Subcutaneous abdominal adipose tissue (tissue), 5 donors: Measurements from ENCODE around the gene NANOS3.

Experiments
- H3K27ac ChIP-seq: one replicate; pipeline ENCODE4 v1.7.0; 2013; ENCODE audit warnings: low read depth, mild to moderate bottlenecking, inconsistent platforms, low read length, moderate library complexity
- H3K27me3 ChIP-seq, 5 donors: one replicate each; pipeline ENCODE4 v1.7.0; 2013; ENCODE audit warnings: low read length in 5 of 5, inconsistent platforms in 1 of 5; ENCODE audit not compliant: control insufficient read depth in 5 of 5, insufficient read depth in 4 of 5
- H3K36me3 ChIP-seq, 5 donors: one replicate each; pipeline ENCODE4 v1.7.0; 2013; ENCODE audit warnings: low read length in 5 of 5; ENCODE audit not compliant: control insufficient read depth in 5 of 5, insufficient read depth in 5 of 5
- H3K4me1 ChIP-seq, 5 donors: one replicate each; pipeline ENCODE4 v1.7.0; 2013; ENCODE audit warnings: low read length in 5 of 5, mild to moderate bottlenecking in 3 of 5, moderate library complexity in 1 of 5; ENCODE audit not compliant: control insufficient read depth in 5 of 5, insufficient read depth in 5 of 5
- H3K4me3 ChIP-seq, 5 donors: one replicate each; pipeline ENCODE4 v1.7.0; 2013; ENCODE audit warnings: low read length in 5 of 5, low read depth in 1 of 5
- H3K9ac ChIP-seq, 5 donors: one replicate each; pipeline ENCODE4 v1.7.0; 2013; ENCODE audit warnings: low read length in 5 of 5, mild to moderate bottlenecking in 4 of 5, moderate library complexity in 3 of 5
- H3K9me3 ChIP-seq, 5 donors: one replicate each; pipeline ENCODE4 v1.7.0; 2013; ENCODE audit warnings: low read length in 5 of 5; ENCODE audit not compliant: control insufficient read depth in 5 of 5
- donor health status: healthy.
- donor health status: healthy.
- donor health status: healthy.
- donor health status: healthy.
- donor health status: healthy.

The NANOS3 gene

GRCh38 chr19:13865571-13866462, 11.1 kb upstream of the NANOS3 start:
- Histone ChIP-seq H3K27me3 (peaks cover 0 to 4% (median 0%) of the 10 kb centered on the region in 5 donors), H3K4me3 (peak overlapping the region; percentile 51 to 69 (median 67)), H3K27ac (no peak overlapping the region), H3K9ac (peak overlapping the region in 4 of 5 donors; percentile 46 to 79 (median 62)), H3K9me3 (no peaks in the 10 kb centered on the region), H3K36me3 (no peaks in the 10 kb centered on the region), H3K4me1 (peaks cover 9 to 31% (median 25%) of the 10 kb centered on the region in 5 donors)

- peak overlapping the region; percentile 51 to 69 (median 67) for H3K4me3 ChIP-seq
- H3K9ac ChIP-seq, result peak overlapping the region in 3 of 5 donors; percentile 46 to 79 (median 70)
- H3K36me3 ChIP-seq, result no peaks in the 10 kb centered on the region
- H3K4me1 ChIP-seq, result peaks cover 5 to 24% (median 17%) of the 10 kb centered on the region in 5 donors
- peaks cover 0 to 4% (median 0%) of the 10 kb centered on the region in 5 donors for H3K27me3 ChIP-seq
- H3K27ac ChIP-seq, result no peak overlapping the region
- no peaks in the 10 kb centered on the region for H3K9me3 ChIP-seq
These were observed 10.4 kb upstream of the NANOS3 start for GRCh38 chr19:13866463-13867046.

DNA sequence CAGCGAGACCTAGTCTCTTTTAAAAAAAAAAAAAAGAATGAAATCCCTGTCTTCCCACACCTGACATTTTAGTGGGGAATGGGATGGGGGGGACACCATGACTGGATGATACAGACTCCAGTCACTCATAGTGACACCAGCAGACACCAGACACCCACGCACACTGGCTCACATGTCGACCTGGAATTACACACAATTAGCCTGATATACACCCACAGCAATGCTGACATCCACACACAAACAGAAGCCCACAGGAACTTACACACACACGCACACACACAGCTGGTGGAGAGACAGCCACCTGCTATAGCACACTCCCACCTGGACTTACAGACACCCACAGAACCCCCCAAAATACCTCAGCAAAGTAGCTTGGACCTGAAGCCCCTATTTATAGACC, 8.3 kb upstream of the NANOS3 start:
- Histone ChIP-seq H3K27ac (no peak overlapping the region), H3K9ac (no peak overlapping the region), H3K27me3 (peaks cover 0 to 2% (median 0%) of the 10 kb centered on the region in 5 donors), H3K9me3 (no peaks in the 10 kb centered on the region), H3K4me1 (peaks cover 0 to 31% (median 16%) of the 10 kb centered on the region in 5 donors), H3K36me3 (no peaks in the 10 kb centered on the region), H3K4me3 (no peak overlapping the region)

GRCh38 chr19:13869281-13869680, 7.7 kb upstream of the NANOS3 start:
- Histone ChIP-seq H3K4me1 (peaks cover 2 to 33% (median 21%) of the 10 kb centered on the region in 5 donors), H3K4me3 (no peak overlapping the region), H3K27me3 (peaks cover 0 to 2% (median 0%) of the 10 kb centered on the region in 5 donors), H3K9me3 (no peaks in the 10 kb centered on the region), H3K9ac (no peak overlapping the region), H3K36me3 (no peaks in the 10 kb centered on the region), H3K27ac (no peak overlapping the region)

GRCh38 chr19:13870873-13871272, 6.1 kb upstream of the NANOS3 start:
- no peaks in the 10 kb centered on the region for H3K36me3 ChIP-seq
- no peak overlapping the region for H3K9ac ChIP-seq
- H3K4me3 ChIP-seq, result no peak overlapping the region
- no peak overlapping the region for H3K27ac ChIP-seq
- peaks cover 2 to 27% (median 20%) of the 10 kb centered on the region in 5 donors for H3K4me1 ChIP-seq
- H3K27me3 ChIP-seq, result peaks cover 0 to 2% (median 0%) of the 10 kb centered on the region in 5 donors
- no peaks in the 10 kb centered on the region for H3K9me3 ChIP-seq

GRCh38 chr19:13872339-13872694, 4.6 kb upstream of the NANOS3 start:
- H3K4me1 ChIP-seq, result peaks cover 2 to 20% (median 13%) of the 10 kb centered on the region in 5 donors
- no peak overlapping the region for H3K27ac ChIP-seq
- H3K9me3 ChIP-seq, result no peaks in the 10 kb centered on the region
- peak overlapping the region in 3 of 5 donors; percentile 35 to 39 (median 37) for H3K9ac ChIP-seq
- H3K4me3 ChIP-seq, result peak overlapping the region in 4 of 5 donors; percentile 17 to 60 (median 52)
- no peaks in the 10 kb centered on the region for H3K36me3 ChIP-seq
- peaks cover 0 to 2% (median 0%) of the 10 kb centered on the region in 5 donors for H3K27me3 ChIP-seq

DNA sequence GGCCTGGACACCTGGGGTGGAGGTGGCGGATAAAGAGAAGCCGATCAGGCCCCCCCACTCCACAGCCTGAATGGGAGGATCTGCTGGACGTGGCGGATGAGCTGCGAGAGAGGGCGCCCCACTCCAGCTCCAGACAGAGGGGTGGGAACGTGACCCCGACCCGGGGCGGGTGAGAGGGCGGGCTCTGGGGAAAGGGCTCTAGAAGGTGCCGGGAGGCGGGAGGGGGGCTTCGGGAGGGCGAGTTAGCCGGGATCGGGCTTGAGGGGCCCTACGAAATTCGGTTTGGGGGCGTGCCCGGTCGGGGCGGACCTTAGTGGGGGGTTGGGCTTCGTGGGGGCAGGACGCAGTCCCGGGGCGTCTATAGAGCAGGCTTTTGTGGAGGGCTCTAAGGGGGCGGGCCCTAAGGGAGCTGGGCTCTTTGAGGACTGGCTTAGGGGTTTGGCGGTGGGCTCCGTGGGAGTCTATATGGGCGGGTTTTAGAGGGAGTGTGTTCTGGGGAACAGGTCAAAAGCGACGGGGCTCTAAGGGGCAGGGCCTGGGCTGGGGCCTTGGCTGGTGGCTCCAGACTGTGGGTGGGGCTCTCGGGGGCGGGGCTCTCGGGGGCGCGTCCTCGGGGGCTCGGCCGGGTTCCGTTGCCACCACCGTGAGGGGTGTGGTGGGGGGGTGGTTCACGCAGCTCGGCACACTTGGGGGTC, 4.1 kb upstream of the NANOS3 start:
- no peaks in the 10 kb centered on the region for H3K36me3 ChIP-seq
- H3K4me3 ChIP-seq, result peak overlapping the region; percentile 17 to 60 (median 53)
- H3K4me1 ChIP-seq, result peaks cover 2 to 20% (median 13%) of the 10 kb centered on the region in 5 donors
- H3K9me3 ChIP-seq, result no peaks in the 10 kb centered on the region
- H3K27ac ChIP-seq, result no peak overlapping the region
- peaks cover 0 to 2% (median 0%) of the 10 kb centered on the region in 5 donors for H3K27me3 ChIP-seq
- H3K9ac ChIP-seq, result peak overlapping the region in 3 of 5 donors; percentile 35 to 39 (median 37)

DNA sequence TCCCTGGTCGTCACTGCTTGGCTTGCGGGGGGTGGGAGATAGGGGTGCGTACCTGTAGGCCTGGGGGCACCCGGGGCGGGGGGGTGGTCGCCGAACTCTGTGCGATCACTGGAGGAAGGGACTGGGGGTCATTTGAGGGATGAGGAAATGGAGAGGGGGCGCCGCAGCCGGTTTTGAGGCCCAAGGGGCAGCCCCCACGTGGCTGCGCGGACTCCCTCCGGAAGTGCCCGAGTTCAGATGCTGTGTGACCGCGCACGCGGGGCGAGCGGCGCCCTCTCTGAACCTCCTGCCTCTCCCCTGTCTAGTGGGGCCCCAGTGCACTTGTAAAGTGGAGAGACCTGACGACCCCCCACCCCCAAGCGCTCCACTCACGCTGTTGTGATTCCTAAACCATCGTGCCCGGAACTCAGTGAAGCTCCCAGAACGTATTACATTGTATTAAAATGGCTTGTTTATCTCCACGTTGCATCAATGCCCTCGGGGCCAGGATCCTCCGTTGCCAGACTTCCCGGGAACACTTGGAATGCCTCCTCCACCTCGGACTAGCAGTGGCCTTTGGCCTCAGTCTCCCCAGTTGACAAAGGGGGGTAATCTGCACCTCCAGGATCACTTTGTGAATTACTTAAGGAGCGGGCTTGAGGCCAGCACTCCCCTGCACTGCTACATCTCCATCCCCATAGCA, 3.0 kb upstream of the NANOS3 start:
- no peak overlapping the region for H3K27ac ChIP-seq
- no peak overlapping the region for H3K4me3 ChIP-seq
- peaks cover 2 to 20% (median 13%) of the 10 kb centered on the region in 5 donors for H3K4me1 ChIP-seq
- no peak overlapping the region for H3K9ac ChIP-seq
- H3K9me3 ChIP-seq, result no peaks in the 10 kb centered on the region
- H3K36me3 ChIP-seq, result no peaks in the 10 kb centered on the region
- peaks cover 0 to 2% (median 0%) of the 10 kb centered on the region in 5 donors for H3K27me3 ChIP-seq

DNA sequence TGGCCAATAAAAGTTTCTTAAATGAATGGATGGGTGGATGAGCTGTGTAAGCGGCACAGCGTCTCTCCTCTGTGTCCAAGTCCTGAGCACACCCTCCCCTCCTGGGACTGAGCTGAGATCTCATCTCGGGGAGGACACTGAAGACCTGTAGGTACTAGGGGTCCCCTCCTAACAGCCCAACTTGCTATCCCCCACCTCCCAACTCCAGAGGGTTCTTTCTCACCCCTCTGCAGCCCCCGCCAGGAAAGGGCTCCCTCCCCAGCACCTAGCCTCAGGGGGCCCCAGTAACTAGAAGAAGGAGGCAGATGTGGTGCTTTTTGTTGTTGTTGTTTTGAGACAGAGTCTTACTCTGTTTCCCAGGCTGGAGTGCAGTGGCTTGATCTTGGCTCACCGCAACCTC, 1.1 kb upstream of the NANOS3 start:
- Histone ChIP-seq H3K36me3 (no peaks in the 10 kb centered on the region), H3K9me3 (no peaks in the 10 kb centered on the region), H3K27me3 (peaks cover 0 to 2% (median 0%) of the 10 kb centered on the region in 5 donors), H3K27ac (no peak overlapping the region), H3K4me3 (no peak overlapping the region), H3K9ac (no peak overlapping the region), H3K4me1 (peaks cover 2 to 31% (median 19%) of the 10 kb centered on the region in 5 donors)
